ENCODE results near the gene ABCG1.
A peak's percentile ranks its signal among the peaks of the same experiment; 100 is the strongest.

Gene ABCG1

DNA sequence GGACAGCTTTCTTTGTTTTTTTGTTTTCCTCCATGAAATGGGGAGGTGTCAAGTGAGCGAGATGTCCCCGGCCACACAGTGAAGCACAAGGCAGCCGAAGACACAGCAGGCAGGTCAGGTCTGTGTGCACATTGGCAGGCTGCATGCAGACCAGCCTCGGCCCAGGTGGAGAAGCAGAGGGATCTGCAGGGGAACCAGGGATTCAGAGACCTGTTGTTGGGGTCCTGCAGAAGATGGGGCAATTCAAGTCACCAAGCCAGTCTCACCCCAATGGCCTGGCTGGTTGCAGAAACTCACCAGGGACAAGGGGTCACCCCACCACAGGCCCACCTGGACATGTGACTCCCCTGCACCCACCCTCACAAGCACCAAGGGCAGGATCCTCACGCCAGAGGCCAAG is 4.0 kb upstream of the ABCG1 start:
- no peak for DNase-seq

DNA sequence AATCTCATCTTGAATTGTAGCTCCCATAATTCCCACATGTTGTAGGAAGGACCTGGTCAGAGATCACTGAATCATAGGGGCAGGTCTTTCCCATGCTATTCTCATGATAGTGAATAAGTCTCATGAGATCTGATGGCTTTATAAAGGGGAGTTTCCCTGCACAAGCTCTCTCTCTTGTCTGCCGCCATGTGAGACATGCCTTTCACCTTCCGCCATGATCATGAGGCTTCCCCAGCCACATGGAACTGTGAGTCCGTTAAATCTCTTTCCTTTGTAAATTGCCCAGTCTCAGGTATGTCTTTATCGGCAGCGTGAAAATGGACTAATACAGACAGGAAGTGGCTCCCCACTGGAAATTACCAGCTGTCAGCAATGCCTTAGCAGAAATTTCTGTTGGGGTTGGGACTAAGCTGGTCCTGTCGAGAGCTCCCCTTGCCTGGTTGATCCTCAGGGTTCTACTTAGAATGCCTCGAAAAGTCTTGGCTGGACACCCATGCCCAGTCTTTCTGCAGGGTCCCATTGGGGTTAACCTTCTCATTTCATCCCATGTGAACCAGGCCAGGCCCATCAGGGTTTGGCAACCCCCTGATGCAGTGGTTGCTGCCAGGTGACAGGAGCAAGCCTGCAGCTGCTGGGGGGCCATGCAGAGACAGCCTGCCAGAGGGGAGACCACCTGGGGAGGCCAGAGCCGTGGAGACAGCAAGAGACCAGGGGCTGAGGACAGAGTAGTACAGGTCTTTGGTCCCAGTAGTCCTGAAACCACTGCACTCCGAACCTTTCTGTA is 2.8 kb upstream of the ABCG1 start:
- DNase-seq, result no peak

DNA sequence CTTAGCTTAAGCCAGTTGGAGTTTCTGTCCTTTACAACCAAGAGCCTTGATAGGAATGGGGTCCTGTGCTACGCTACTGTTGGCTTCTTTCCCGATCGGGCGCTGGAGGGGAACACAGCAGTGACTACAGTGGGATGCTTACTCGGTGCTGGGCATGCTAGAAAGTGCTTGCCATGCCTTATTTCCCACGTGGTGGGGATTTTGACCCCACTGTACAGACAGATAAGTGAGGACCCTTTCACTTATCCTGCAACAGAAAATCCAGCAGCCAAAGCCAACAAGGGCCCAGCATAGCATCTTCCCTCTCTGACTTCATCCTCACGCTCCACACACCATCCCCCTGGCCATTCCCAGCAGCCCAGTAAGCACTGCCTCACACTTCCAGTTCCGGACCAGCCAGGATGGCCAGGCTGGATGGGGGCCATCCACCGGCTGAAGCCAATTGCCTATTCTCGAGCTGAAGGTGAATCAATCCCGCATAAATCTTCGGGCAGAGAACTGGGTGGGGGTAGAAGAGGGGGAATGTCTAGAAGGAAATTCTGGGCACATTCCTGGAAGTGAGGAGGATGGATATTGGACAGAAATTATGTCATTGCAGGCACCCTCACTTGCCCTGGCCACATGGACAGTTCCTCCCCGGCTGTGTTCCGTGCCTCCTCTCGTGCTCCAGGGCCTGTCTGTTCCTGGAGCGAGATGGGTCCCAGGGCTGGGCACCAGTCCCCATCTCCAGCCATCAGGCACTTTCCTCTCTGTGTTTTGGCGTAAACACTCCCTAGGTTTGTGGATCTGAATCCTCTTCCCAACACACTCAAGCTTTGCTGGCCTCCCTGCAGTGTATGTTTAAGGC is 2.0 kb upstream of the ABCG1 start:
- DNase-seq, result no peak

DNA sequence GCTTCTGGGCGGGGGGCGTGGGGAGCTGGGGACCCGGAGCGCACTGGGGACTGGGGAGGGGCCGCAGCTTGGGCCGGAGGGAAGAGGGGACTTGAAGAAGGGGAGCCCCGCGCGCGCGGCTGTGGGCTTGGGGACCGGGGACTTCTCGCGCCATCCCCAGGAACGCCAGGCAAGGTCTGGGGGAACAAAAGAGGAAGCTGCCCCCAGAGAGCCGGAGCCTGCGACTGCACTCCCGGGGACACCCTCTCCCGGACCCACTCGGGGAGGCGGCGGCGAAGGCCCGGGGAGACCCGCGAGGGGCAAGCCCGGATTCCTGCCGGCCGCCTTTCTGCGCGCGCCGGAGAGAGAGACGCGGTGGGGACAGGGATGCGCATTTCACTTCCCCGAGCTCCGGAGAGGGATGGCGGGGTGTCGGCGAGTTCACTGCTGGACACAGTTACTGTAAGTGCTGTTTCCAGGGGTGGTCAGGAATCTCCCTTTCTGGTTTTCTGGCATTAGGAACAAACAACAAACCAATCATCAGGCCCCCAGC is 732 bp downstream of the ABCG1 start:
- DNase-seq, result peak; percentile 84

DNA sequence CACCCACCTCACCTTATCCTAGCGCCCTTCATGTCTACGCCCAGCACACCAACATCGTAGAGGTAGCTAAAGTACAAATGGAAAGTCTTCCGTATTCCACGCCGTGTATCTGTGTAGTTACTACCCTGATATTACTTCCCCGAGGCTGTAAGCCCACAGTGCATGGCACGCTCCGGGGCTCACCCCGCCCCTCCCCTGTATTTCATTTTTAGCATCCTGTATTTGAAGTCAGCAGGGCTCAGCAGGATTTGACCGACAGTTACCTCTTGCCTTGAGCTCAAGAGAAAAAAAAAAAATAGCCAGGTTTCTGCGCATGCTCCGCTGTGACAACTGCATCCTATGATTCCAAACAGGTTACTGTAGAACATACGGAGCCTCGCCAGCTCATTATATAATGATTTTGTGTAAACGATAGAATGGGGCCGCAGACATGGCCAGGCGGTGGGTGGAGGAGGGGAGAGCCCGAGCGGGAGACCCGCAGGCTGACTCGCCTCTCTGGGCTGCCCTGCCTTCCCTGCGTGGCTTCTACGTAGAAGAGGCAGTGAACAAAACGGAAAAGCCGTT is 1.3 kb downstream of the ABCG1 start:
- peak; percentile 92 for DNase-seq

DNA sequence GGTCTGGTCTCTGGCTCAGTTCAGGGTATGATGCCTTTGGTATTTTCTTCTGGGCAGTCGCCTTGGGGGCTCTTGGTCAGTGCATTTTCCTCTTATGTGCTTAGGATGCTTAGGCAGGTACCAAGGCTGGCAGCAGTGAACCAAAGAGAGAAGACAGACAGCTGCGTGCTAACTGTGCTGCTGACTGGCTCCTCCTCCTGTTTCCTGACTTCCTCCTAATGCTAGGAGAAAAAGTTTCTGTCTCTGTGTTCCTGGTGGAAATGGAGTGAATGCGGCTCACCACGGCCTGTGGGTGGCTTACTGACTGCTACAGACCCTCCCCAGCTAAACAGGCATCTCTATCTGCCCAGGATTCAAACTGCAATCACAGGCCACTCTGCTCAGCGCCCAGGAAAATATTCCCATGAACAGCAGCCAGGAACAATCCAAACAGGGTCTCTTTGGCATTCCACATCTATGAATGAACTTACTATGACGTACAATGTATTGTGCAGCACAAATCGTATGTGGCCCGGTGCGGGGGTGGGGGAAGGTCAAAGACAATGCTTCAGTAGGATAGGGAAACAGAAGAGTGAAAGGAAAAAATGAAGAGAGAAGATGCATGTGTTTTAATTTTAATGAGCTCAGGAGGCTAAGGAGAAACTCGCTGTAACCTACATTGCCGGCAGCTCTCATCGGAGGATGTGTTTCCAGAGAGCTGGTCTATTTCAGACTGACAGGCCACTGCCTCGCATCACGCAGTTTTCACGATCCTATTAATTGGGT is 2.8 kb downstream of the ABCG1 start:
- peak; percentile 65 for DNase-seq

DNA sequence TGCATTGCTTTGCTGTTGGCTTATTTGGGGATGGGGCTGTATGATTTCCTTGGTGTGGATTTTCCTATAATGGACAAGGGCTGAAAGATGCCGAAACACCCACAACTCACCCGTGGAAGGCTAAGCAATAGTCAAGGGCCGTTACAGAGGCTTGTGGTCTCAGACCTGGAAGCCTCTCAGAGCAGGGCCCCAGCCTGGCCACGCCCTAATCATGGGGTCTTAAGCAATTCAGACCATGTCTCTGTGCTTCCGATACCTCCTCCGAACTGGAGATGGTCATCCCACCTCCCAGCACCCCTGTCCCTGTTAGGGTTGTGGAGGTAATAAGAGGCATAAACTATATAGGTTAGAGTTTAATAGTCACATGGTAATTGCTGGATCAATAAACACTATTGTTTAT is 3.4 kb downstream of the ABCG1 start:
- no peak for DNase-seq

DNA sequence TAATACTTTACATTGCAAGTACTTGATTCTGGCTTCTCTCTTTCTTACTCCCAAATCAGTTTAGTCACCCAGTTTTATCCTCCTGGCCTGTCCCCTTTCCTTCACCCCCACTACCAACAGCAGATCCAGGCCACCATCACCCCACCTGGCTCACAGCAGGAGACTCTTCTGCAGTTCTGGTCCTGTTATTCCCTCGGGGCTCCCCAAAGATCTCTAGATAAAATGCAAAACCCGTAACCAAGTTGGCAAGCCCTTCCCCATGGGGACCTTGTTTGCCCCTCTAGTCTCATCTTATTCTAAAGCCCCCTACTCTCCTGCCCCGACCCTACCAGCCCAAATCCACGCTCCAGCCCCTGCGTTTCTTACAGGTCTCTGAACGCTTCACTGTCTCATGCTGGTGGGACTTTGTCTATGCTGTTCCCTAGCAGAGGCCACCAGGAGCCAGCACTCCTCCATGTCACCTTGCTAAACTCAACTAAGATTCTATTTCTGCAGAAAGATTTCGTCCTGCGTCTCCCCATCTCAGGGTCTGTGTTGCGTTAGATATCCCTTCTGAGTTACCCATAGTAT is 4.0 kb downstream of the ABCG1 start:
- DNase-seq, result no peak

DNA sequence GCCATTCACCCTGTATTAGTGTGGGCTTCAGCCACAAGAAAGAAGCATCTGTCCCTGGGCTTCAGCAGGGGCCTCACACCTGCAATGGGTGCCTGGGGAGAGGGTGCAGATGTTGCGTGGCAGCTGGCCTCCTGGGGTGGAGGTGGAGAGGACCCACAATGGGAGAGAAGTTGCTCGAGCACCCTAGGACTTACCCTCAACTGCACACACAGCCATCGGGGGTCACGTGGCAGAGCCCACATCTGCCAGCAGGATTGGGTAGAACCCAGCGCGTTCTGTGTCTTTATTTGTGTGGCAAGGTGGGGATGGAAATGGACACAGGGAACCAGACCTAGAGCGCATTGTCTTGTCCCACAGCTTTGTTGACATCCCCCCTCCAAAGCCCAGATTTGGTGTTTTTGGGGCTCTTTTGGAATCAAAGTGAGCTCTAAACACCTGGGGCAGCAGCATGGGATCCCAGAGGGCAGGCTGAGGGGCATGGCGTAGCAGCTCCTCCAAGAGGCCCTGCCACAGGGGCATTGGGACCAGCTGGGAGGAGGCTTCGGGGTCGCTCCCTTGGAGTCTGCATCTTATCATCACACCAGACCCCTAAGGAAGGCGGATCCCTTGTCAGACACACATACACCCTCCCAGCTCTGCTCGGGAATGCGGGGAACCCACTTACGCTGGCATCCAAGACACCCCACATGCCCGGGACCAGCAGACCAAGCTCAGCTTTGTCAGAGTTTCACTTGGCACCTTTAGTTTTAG is 5.1 kb downstream of the ABCG1 start:
- DNase-seq, result no peak

DNA sequence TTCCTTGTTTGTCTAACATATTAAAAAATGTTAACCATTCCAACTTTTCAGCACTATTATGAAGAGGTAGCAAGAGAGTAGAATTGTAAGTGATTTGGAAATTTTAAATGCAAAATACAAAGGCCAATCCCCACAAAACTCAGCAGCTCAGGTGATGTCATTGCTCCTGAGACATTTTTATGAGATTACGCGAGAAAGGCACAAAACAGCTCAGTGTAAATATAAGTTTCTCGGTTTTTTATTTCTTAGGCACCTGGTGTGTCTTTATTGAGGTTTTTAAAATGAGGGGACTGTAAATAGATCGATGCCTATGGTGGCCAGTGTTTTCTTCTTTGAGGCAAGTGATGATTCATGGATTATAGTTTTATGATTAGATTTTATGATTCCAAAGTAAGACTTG is 6.1 kb downstream of the ABCG1 start:
- no peak for DNase-seq

DNA sequence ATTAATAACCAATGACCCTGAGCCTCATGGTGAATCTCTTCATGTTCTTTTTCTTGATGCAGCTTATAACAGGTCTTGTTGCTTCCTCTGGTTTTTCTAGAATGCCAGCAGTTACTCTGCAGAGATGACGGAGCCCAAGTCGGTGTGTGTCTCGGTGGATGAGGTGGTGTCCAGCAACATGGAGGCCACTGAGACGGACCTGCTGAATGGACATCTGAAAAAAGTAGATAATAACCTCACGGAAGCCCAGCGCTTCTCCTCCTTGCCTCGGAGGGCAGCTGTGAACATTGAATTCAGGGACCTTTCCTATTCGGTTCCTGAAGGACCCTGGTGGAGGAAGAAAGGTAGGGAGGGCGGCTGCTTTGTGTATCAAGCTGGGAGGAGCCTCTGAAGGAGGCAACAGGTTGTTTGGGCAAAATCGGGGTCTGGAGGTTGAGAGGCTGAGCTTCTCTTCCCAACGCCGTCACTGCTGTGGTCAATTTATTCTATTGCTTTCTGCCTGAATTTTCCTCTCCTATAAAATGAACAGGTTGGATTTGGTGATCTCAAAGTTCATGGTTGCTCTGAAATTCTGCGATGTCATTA is 6.7 kb downstream of the ABCG1 start:
- DNase-seq, result no peak

DNA sequence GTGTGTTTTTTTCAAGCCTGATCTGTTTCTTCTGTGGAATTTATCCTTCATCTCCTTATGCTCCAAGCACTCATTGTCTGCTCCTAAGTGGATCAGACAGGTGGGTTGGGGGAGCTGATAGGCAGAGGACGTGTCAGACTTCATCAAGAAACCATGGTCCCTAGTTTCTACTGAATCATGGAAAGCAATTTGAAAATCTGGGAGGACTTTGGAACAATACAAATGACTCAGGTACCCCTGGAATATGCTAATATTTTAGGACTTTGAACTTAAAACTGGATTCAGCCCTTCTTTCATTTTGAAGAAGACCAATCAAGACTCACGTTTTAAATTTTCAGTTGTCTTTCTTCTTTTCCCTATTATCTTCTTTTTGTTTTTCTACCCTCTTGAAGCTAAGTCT is 7.7 kb downstream of the ABCG1 start:
- no peak for DNase-seq

DNA sequence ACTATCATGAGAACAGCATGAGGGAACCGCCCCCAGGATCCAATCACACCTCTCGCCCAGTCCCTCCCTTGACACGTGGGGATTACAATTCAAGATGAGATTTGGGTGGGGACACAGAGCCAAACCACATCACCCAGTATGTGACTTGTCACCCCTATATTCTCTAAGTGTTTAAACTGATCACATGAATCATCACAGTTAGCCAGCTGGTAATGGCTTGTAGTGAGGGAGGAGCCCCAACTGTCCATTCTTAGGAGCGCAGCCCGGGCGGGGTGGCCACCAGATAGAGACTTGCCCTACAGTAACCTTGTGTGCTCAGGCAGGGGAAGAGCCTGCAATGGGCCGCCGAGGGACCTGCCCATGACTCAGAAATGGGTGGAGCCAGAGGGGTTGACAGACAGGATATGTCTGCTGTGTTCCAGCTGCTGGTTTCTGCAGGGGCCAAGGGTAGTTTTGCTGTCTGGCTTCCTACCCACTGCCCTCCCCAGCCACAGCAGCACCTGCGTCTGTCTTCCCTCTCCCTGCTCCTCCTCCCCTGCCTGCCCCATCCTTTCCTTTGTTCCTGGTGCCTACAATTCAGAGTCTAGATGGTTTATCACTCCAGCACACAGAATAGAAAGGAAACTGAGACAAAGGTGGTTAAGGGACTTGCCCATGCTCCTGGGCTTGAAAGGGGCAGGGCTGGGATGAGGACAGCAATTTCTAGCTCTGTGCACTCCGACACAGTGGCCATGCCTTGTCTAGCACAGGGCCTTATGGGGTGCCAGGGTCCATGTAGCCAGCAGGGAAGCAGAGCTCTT is 9.2 kb downstream of the ABCG1 start:
- DNase-seq, result no peak

DNA sequence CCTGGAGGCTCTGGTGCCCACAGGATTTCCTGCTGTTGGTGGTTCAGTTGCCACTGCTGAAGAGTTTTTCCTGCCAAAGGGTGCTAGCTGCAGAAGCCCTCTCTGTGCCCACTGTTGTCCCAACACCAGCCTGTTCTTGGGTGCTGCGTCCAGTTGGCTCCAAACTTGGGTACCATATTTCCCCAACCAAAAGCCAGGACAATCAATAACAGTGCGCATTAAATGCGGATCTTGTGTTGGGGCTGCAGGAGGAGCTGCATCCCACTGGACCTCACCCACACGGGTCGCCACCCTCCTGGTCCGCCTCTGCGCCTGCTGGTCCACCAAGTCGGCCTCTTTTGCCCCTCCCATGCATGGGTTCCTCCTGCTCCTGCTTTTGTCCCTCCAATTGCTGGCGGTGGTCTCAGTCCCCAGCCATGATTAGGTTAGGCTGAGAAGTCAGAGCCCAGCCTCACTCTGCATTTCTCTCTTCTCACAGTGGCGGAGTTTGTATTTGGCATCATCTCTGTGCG is 9.8 kb downstream of the ABCG1 start:
- no peak for DNase-seq

DNA sequence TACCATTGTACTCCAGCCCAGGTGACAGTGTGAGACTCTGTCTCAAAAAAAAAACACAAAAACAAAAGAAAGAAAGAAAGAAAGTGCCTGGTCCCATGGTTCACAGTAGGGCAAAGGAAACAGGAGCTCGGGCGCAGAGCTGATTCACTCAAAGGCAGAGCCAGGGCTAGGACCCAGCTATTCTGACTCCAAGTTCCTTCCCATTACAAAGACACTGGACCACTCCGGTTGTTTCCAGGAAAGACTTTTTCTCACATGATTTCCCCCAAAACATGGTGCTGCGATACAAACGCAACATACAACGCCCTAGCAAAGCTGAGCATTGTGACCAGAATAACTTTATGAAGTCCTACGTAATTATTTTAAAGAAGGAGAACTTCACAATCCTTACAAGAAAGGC is 10.7 kb downstream of the ABCG1 start:
- DNase-seq, result no peak

DNA sequence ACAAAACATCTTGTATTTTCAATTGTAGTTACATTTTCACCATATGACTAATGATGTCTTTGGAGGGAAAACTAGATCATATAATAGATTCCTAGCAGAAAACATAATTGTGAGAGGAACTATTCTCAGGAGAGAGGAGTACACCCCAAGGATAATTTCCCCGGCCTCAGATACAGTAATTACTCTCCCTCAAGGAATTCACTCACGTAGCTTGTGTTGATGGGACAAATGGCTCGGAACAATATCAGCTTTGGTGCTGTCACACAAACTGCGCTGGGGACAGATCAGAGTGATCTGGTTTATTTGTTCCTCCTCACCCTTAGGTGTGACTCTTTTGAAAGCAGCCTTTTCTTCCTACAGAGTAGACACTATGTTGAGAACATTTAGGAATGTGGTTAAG is 11.2 kb downstream of the ABCG1 start:
- DNase-seq, result no peak

DNA sequence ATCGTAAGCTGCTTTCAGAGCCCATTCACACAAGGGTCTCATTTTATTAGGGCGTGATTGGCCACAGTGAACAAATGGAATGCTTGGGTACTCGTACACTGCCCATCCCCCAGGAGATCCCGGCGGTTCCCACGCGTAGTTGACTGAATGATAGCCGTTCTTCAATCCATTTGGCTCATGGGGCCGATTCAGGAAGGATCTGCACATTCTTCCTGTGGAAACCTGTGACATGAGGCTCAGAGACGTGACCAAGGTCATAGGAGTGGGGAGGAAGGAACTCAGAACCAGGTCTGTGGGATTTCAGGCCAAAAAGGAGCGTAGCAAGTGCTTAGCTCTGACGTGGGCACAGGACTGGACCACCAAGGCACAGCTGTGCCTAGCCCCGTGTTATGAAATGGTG is 11.7 kb downstream of the ABCG1 start:
- DNase-seq, result no peak

DNA sequence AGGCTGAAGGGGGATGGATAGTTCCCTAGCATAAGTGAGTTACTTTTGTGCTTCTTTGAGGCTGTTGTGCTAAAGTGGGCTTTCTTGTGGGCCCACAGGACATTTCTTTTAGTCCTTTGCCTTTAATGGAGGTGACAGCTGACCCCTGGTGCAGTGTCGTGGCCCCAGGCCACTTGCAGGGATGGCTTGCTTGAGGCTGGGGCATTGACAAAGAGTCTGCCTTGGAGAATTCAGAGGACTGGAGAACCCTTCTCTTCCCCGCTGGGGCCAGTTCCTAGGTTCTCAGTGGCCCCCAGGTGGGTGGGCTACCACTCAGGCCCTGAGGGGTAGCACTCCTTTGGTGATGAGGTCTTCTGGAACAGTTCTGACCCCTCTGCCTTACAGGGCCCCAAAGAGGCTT is 12.8 kb downstream of the ABCG1 start:
- no peak for DNase-seq

DNA sequence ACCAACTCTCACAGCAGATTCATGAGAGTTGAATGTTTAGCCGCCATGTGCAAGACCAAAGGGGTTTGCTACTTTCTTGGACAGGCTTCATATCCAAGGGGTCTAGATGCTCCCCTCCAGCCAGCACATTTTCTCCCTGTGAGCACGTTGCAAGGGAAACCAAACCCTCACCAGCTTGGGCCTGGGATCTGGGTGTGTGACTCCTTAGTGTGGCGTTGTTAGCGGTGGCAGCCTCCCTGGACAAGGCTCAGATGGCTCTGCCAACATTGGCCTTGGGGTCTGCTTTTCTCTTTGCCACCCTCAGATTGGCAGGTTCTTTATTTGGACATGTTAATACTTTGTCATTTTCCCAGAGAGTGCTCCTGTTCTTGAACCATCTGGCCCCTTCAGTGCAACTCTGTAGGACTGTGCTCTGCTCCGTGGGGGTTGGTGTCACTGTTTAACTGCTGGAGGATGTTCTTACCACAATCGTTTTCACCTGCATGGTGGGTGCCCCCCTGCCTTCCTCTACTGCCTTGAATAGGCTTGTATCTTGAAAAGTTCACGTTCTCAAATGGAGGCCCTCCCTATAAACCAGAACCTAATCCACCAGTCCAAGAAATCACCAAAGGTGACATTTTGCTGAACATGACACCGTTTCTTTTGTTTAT is 13.4 kb downstream of the ABCG1 start:
- DNase-seq, result no peak

Measured in retina (tissue), 1 donor.